HCT116 (cell line): Measurements from ENCODE around the gene CEACAM6. TPM values are rescaled to one million over a fixed set of nuclear protein-coding genes. Genes with fewer than 3 reads are reported as not detected.

Experiments
- ATAC-seq: fragments of 200-7000 bp; cut with Tn5 transposase; 2 replicates; pipeline ENCODE4 v1.9.1; 2020; ENCODE audit warnings: mild to moderate bottlenecking, moderate library complexity
- BruUV-seq: library from RNA; stranded (reverse); fragments of 400-500 nt; replicated peaks from 2 replicates; lab custom pipeline; 2021; lab: Mats Ljungman, UMichigan
- CTCF ChIA-PET: fragments of 300-600 bp; sonication (Branson Sonifier 250); formaldehyde crosslinking; loops from one replicate; lab custom pipeline; 2021; ENCODE audit warnings: antibody characterized with exemption; lab: Charles Lee
- POLR2A ChIA-PET: fragments of 300-600, 350-600 bp; sonication (Branson Sonifier 250); formaldehyde crosslinking; loops from one replicate; lab custom pipeline; 2021; ENCODE audit warnings: antibody characterized with exemption; lab: Charles Lee
- RAD21 ChIA-PET, 2 experiments: fragments of 300-600 bp; sonication (Branson Sonifier 250); formaldehyde crosslinking; loops; one replicate each; lab custom pipeline; 2023; ENCODE audit warnings: low total read pairs in 2 of 2; ENCODE audit not compliant: uncharacterized antibody in 2 of 2, unreplicated experiment in 2 of 2, low non-redundant PET in 1 of 2; lab: Charles Lee
- DNase-seq: peaks from one replicate; pipeline ENCODE4 v3.0.0-alpha.2; 2010; ENCODE audit warnings: low read depth, low spot score
- H2AFZ ChIP-seq: fragments of 200-600 bp; shearing (Covaris generic), sonication (generic); 2 replicates; pipeline ENCODE4 v1.6.1; 2017; ENCODE audit warnings: low read depth, mixed run types, mixed read lengths, antibody characterized with exemption, low read length; ENCODE audit not compliant: poor library complexity, severe bottlenecking
- H3K27ac ChIP-seq: 2 replicates; pipeline ENCODE4 v1.5.1; 2012; ENCODE audit warnings: low read depth, low read length
- H3K27me3 ChIP-seq: fragments of 200-600 bp; sonication (generic); 2 replicates; pipeline ENCODE4 v1.6.1; 2016; ENCODE audit warnings: mixed run types, low read length, mixed read lengths; ENCODE audit not compliant: insufficient read depth
- H3K36me3 ChIP-seq, 2 experiments: fragments of 200-500 bp in 1 of 2; fragments of 200-600 bp in 1 of 2; sonication (Bioruptor generic) in 1 of 2; sonication (generic) in 1 of 2; 2 replicates each; pipeline versions ENCODE4 v1.5.1 to v1.6.1; 2014 to 2016; ENCODE audit warnings: low read length in 2 of 2, inconsistent platforms in 1 of 2, mixed read lengths in 1 of 2, mixed run types in 1 of 2; ENCODE audit not compliant: insufficient read depth in 2 of 2, control insufficient read depth in 1 of 2
- H3K4me1 ChIP-seq, 2 experiments: fragments of 200-600 bp in 1 of 2; sonication (generic) in 1 of 2; 2 replicates each; pipeline versions ENCODE4 v1.5.1 to v1.6.1; 2012 to 2017; ENCODE audit warnings: low read length in 2 of 2, inconsistent platforms in 1 of 2, mild to moderate bottlenecking in 1 of 2, mixed read lengths in 1 of 2, mixed run types in 1 of 2, moderate library complexity in 1 of 2; ENCODE audit not compliant: insufficient read depth in 2 of 2, control insufficient read depth in 1 of 2
- H3K4me2 ChIP-seq: fragments of 200-600 bp; sonication (generic); 2 replicates; pipeline ENCODE4 v1.6.1; 2017; ENCODE audit warnings: mixed run types, low read length, mixed read lengths
- H3K4me3 ChIP-seq, 2 experiments: fragments of 200-600 bp in 1 of 2; sonication (generic) in 1 of 2; replicated peaks in 1 of 2; 2 replicates each; pipeline ENCODE4 v1.5.1; 2011 to 2016; ENCODE audit warnings: low read length in 2 of 2, control low read depth in 1 of 2, low read depth in 1 of 2, mild to moderate bottlenecking in 1 of 2, mixed read lengths in 1 of 2, mixed run types in 1 of 2
- H3K79me2 ChIP-seq: fragments of 200-600 bp; sonication (generic); 2 replicates; pipeline ENCODE4 v1.6.1; 2017; ENCODE audit warnings: mild to moderate bottlenecking, mixed run types, low read length, moderate library complexity, mixed read lengths; ENCODE audit not compliant: insufficient read depth
- H3K9ac ChIP-seq: fragments of 200-600 bp; sonication (generic); 2 replicates; pipeline ENCODE4 v1.6.1; 2016; ENCODE audit warnings: low read length, mixed read lengths
- H3K9me2 ChIP-seq: fragments of 200-600 bp; sonication (generic), shearing (Covaris generic); 2 replicates; pipeline ENCODE4 v1.6.1; 2017; ENCODE audit warnings: mixed run types, mild to moderate bottlenecking, moderate library complexity; ENCODE audit not compliant: insufficient read depth
- H3K9me3 ChIP-seq, 2 experiments: fragments of 200-500 bp in 1 of 2; fragments of 200-600 bp in 1 of 2; sonication (Bioruptor generic) in 1 of 2; sonication (generic) in 1 of 2; 2 replicates each; pipeline ENCODE4 v1.6.1; 2014 to 2017; ENCODE audit warnings: low read length in 2 of 2, mixed read lengths in 2 of 2, inconsistent platforms in 1 of 2, low read depth in 1 of 2, mild to moderate bottlenecking in 1 of 2, mixed run types in 1 of 2, moderate library complexity in 1 of 2; ENCODE audit not compliant: control insufficient read depth in 1 of 2, insufficient read depth in 1 of 2
- H4K20me1 ChIP-seq: fragments of 200-600 bp; sonication (generic), shearing (Covaris generic); 2 replicates; pipeline ENCODE4 v1.6.1; 2017; ENCODE audit warnings: mixed run types, mild to moderate bottlenecking, moderate library complexity; ENCODE audit not compliant: insufficient read depth
- ATF3 ChIP-seq: IDR thresholded peaks from 2 replicates; pipeline ENCODE4 v1.6.1; 2012
- CBX3 ChIP-seq: IDR thresholded peaks from 2 replicates; pipeline ENCODE4 v1.6.1; 2012; ENCODE audit warnings: low read depth
- CEBPB ChIP-seq: IDR thresholded peaks from 2 replicates; pipeline ENCODE4 v1.6.1; 2012; ENCODE audit warnings: low read depth
- CTCF ChIP-seq, 3 experiments: fragments of 200-600 bp in 1 of 3; sonication (generic) in 1 of 3; IDR thresholded peaks in 2 of 3; conservative IDR thresholded peaks in 1 of 3; 2 replicates each; pipeline ENCODE4 v1.5.1; 2012 to 2017; ENCODE audit warnings: low read depth in 2 of 3, low read length in 2 of 3, antibody characterized with exemption in 1 of 3, borderline replicate concordance in 1 of 3, control low read depth in 1 of 3, mild to moderate bottlenecking in 1 of 3, mixed read lengths in 1 of 3, mixed run types in 1 of 3, moderate library complexity in 1 of 3; ENCODE audit not compliant: insufficient read depth in 1 of 3
- EGR1 ChIP-seq: IDR thresholded peaks from 2 replicates; pipeline ENCODE4 v1.6.1; 2012; ENCODE audit warnings: low read depth
- ELF1 ChIP-seq: IDR thresholded peaks from 2 replicates; pipeline ENCODE4 v1.6.1; 2012; ENCODE audit warnings: low read depth, borderline replicate concordance
- EZH2 ChIP-seq: fragments of 200-600 bp; sonication (generic); IDR thresholded peaks from 2 replicates; pipeline ENCODE4 v1.6.1; 2017; ENCODE audit warnings: antibody characterized with exemption, mixed run types
- EZH2phosphoT487 ChIP-seq: fragments of 200-600 bp; IDR thresholded peaks from 2 replicates; pipeline ENCODE4 v1.6.1; 2018; ENCODE audit warnings: antibody characterized with exemption, borderline replicate concordance
- JUND ChIP-seq: IDR thresholded peaks from 2 replicates; pipeline ENCODE4 v1.6.1; 2012
- POLR2A ChIP-seq: IDR thresholded peaks from 2 replicates; pipeline ENCODE4 v1.7.0; 2011; ENCODE audit warnings: borderline replicate concordance; ENCODE audit not compliant: insufficient read depth, insufficient read length; ENCODE audit errors: extremely low read depth
- POLR2AphosphoS5 ChIP-seq: IDR thresholded peaks from 2 replicates; pipeline ENCODE4 v1.6.1; 2011; ENCODE audit warnings: mild to moderate bottlenecking, low read depth, low read length, moderate library complexity
- RAD21 ChIP-seq: IDR thresholded peaks from 2 replicates; pipeline ENCODE4 v1.6.1; 2012; ENCODE audit warnings: low read depth, mild to moderate bottlenecking
- REST ChIP-seq: IDR thresholded peaks from 2 replicates; pipeline ENCODE4 v1.6.1; 2012; ENCODE audit warnings: low read depth
- SIN3A ChIP-seq: IDR thresholded peaks from 2 replicates; pipeline ENCODE4 v1.6.1; 2012; ENCODE audit warnings: low read depth
- SP1 ChIP-seq: IDR thresholded peaks from 2 replicates; pipeline ENCODE4 v1.6.1; 2012; ENCODE audit warnings: low read depth
- TCF7L2 ChIP-seq: IDR thresholded peaks from 2 replicates; pipeline ENCODE4 v1.7.0; 2011; ENCODE audit warnings: borderline replicate concordance, inconsistent platforms; ENCODE audit not compliant: insufficient read depth, insufficient read length; ENCODE audit errors: extremely low read depth
- YY1 ChIP-seq: IDR thresholded peaks from 2 replicates; pipeline ENCODE4 v1.6.1; 2011; ENCODE audit warnings: low read length, low read depth, moderate library complexity, mild to moderate bottlenecking; ENCODE audit not compliant: insufficient replicate concordance; ENCODE audit errors: extremely low read depth
- ZFX ChIP-seq: fragments of 450-650 bp; IDR thresholded peaks from 2 replicates; pipeline ENCODE4 v1.6.1; 2017
- ZNF274 ChIP-seq: fragments of 200-500 bp; sonication (Bioruptor generic); IDR thresholded peaks from 2 replicates; pipeline ENCODE4 v1.6.1; 2014; ENCODE audit warnings: mild to moderate bottlenecking, low read depth, low read length, inconsistent platforms
- intact Hi-C: fragments of 100-400 bp; cut with micrococcal nuclease; formaldehyde crosslinking; loops from 2 replicates; pipeline ENCODE4 v1.10.0; 2022
- total RNA-seq: library from RNA; stranded (reverse); gene quantifications from one replicate; pipeline ENCODE4 v1.2.1, GENCODE V29; 2021; ENCODE audit not compliant: unreplicated experiment
- TF ChIP-seq, protein P1 (sequence below): IDR thresholded peaks from 2 replicates; pipeline ENCODE4 v1.6.1; 2012

Gene CEACAM6
- total RNA-seq, 1 experiment from 2014 or later, result 0.59 TPM

DNA sequence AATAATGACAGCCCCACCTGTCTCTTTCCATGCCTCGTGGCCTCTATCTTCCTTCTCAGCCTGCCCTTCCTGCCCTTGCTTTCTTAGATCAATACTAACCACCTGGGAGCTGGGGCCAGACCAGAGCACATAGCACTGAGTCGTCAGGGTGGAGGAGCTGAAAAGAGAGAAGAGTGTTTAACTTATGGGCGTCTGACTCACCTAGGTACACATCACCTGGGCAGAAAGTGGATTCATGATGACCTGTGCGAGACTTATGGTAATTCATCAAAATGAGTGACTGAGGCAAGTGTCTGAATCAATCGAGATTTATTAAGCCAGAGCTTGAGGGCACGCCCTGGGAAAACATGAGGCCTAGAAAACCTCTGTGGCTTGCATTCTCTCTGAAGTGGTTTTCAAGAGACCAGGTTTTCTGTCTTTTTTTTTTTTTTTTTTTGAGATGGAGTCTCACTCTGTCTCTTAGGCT lies 19.2 kb downstream of the CEACAM6 start:
- H3K9me2 ChIP-seq, result no peaks in the 10 kb centered on the region
- H2AFZ ChIP-seq, result no peak overlapping the region
- H3K27me3 ChIP-seq, result peaks cover 62% of the 10 kb centered on the region
- no peaks in the 10 kb centered on the region for H3K9me3 ChIP-seq
- H3K9ac ChIP-seq, result no peak overlapping the region
- H3K4me1 ChIP-seq, result peaks cover 3 to 23% of the 10 kb centered on the region in 2 experiments
- peak overlapping the region; percentile 49 for H3K4me2 ChIP-seq
- no peak overlapping the region for H3K4me3 ChIP-seq
- H4K20me1 ChIP-seq, result no peaks in the 10 kb centered on the region
- no peaks in the 10 kb centered on the region for H3K79me2 ChIP-seq
- BruUV-seq, result no TSS peak
- ChIA-PET RAD21 (no interaction called here), POLR2A (interaction anchor here (2.3 kb wide), 1 partner anchor 10 kb away, joined by 5 read pairs; no protein-coding TSS in a partner anchor), CTCF (interaction anchor here (1.0 to 4.0 kb wide), 4 partner anchors 10 to 20 kb away, joined by 3 to 32 read pairs (median 5); partner anchors contain the start of gene CEACAM6)
- peak; percentile 88 for DNase-seq
- H3K27ac ChIP-seq, result no peak overlapping the region
- intact Hi-C loops, result no loop called here
- no peaks in the 10 kb centered on the region for H3K36me3 ChIP-seq
- ATAC-seq, result peak; percentile 95
- TF ChIP-seq ZFX (no peak), EZH2phosphoT487 (no peak), ELF1 (peak; percentile 27; the same call in 1 of the 2 replicates), CBX3 (peak; percentile 88), EZH2 (no peak), ZNF274 (no peak), YY1 (no peak), REST (no peak), EGR1 (no peak), ATF3 (0 out of 2 replicates have a peak, but pooled peaks have one; percentile 12), CEBPB (peak; percentile 75), SP1 (peak; percentile 85), TCF7L2 (no peak), RAD21 (no peak), JUND (peak; percentile 87), POLR2A (no peak), SIN3A (peak; percentile 77), CTCF (IDR thresholded peaks at IDR 0.05 in 2 of 3, conservative IDR thresholded peaks at IDR 0.05 in 1 of 3; ENCODE audit: borderline replicate concordance in 1 of 3, insufficient read depth in 1 of 3, low read depth in 2 of 3, low read length in 2 of 3) (no peak), POLR2AphosphoS5 (peak; percentile 44; the same call in 1 of the 2 replicates)
- TF ChIP-seq, protein P1, sequence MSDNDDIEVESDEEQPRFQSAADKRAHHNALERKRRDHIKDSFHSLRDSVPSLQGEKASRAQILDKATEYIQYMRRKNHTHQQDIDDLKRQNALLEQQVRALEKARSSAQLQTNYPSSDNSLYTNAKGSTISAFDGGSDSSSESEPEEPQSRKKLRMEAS, result peak; percentile 90
